Fibroblast of lung (primary cell): ENCODE results near the gene CACNA1A. TPM values are rescaled to one million over a fixed set of nuclear protein-coding genes. Genes with fewer than 3 reads are reported as not detected.

Experiments used
- DNase-seq, 2 donors: peaks; one replicate each; pipeline versions ENCODE4 v3.0.0 to v3.0.0-alpha.2; 2010; ENCODE audit warnings: low read depth in 2 of 2
- H2AFZ ChIP-seq: 2 replicates; pipeline ENCODE4 v1.5.1; 2012; ENCODE audit warnings: low read length, control low read depth, inconsistent platforms
- H3K27ac ChIP-seq: 2 replicates; pipeline ENCODE4 v1.5.1; 2011; ENCODE audit warnings: low read length, control low read depth; ENCODE audit not compliant: insufficient read depth
- H3K27me3 ChIP-seq: 2 replicates; pipeline ENCODE4 v1.5.1; 2011; ENCODE audit warnings: mild to moderate bottlenecking, low read length; ENCODE audit not compliant: control insufficient read depth, insufficient read depth
- H3K36me3 ChIP-seq: 2 replicates; pipeline ENCODE4 v1.5.1; 2011; ENCODE audit warnings: low read length; ENCODE audit not compliant: control insufficient read depth, insufficient read depth
- H3K4me1 ChIP-seq: 2 replicates; pipeline ENCODE4 v1.5.1; 2011; ENCODE audit warnings: low read length; ENCODE audit not compliant: control insufficient read depth, insufficient read depth; ENCODE audit errors: extremely low read depth
- H3K4me2 ChIP-seq: 2 replicates; pipeline ENCODE4 v1.5.1; 2011; ENCODE audit warnings: low read length, control low read depth; ENCODE audit not compliant: insufficient read depth; ENCODE audit errors: extremely low read depth
- H3K4me3 ChIP-seq, 4 experiments: fragments of 200-600 bp in 1 of 4; sonication (generic) in 1 of 4; replicated peaks in 1 of 4; 2 replicates each; pipeline ENCODE4 v1.5.1; 2011 to 2016; ENCODE audit warnings: low read length in 4 of 4, low read depth in 3 of 4, mild to moderate bottlenecking in 3 of 4, control low read depth in 2 of 4, inconsistent platforms in 1 of 4, mixed read lengths in 1 of 4; ENCODE audit not compliant: insufficient read depth in 1 of 4; ENCODE audit errors: control extremely low read depth in 1 of 4
- H3K79me2 ChIP-seq: 2 replicates; pipeline ENCODE4 v1.5.1; 2012; ENCODE audit warnings: mild to moderate bottlenecking, low read length, inconsistent platforms; ENCODE audit not compliant: control insufficient read depth, insufficient read depth
- H3K9ac ChIP-seq: 2 replicates; pipeline ENCODE4 v1.5.1; 2011; ENCODE audit warnings: mild to moderate bottlenecking, low read length, control low read depth; ENCODE audit not compliant: insufficient read depth
- H3K9me3 ChIP-seq: 2 replicates; pipeline ENCODE4 v1.5.1; 2012; ENCODE audit warnings: low read depth, low read length; ENCODE audit not compliant: control insufficient read depth, insufficient read depth
- H4K20me1 ChIP-seq: 2 replicates; pipeline ENCODE4 v1.5.1; 2011; ENCODE audit warnings: low read length; ENCODE audit not compliant: control insufficient read depth, insufficient read depth; ENCODE audit errors: extremely low read depth
- EZH2 ChIP-seq: IDR thresholded peaks from 2 replicates; pipeline ENCODE4 v1.5.1; 2012; ENCODE audit warnings: low read length, control low read depth, mild to moderate bottlenecking; ENCODE audit errors: missing control alignments
- polyA plus RNA-seq, 2 donors: library from polyadenylated mRNA; depleted of rRNA in 1 of 2; stranded (reverse) in 1 of 2; unstranded in 1 of 2; fragments of >200 nt; gene quantifications; 2 replicates each; pipeline ENCODE4 v1.2.1, GENCODE V29; 2011 to 2012; ENCODE audit warnings: missing spikeins in 1 of 2
- total RNA-seq: library from RNA; depleted of rRNA; stranded (reverse); fragments of >200 nt; gene quantifications from 2 replicates; pipeline ENCODE4 v1.2.1, GENCODE V29; 2014
- TF ChIP-seq, protein P1 (sequence below), 2 donors: IDR thresholded peaks in 1 of 2; conservative IDR thresholded peaks in 1 of 2; 1 replicate in 1 of 2; 2 replicates in 1 of 2; pipeline ENCODE4 v1.5.1; 2011 to 2012; ENCODE audit warnings: low read length in 2 of 2, control low read depth in 1 of 2, inconsistent platforms in 1 of 2, low read depth in 1 of 2, mild to moderate bottlenecking in 1 of 2

The CACNA1A gene
- total and polyA plus RNA-seq, 2 donors (not counting 1 experiment from before 2014, with no cell fraction given): 0.96 to 9.7 TPM

DNA sequence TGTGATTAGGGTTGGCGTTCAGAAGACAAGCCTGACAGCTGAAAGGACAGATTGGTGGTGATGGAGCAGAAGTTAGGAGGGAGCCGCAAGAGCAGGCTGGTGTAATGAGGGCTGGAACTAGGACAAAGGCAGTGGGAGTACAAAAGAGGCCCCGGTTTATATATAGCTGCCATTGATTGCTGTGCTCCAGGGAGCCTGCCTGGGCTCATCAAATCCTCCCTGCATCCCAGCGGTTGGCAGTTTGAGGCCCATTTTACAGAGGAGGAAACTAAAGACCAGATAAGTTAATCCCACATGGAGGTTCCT, 123.7 kb downstream of the CACNA1A start:
- TF ChIP-seq EZH2: no peak
- TF ChIP-seq, protein P1, sequence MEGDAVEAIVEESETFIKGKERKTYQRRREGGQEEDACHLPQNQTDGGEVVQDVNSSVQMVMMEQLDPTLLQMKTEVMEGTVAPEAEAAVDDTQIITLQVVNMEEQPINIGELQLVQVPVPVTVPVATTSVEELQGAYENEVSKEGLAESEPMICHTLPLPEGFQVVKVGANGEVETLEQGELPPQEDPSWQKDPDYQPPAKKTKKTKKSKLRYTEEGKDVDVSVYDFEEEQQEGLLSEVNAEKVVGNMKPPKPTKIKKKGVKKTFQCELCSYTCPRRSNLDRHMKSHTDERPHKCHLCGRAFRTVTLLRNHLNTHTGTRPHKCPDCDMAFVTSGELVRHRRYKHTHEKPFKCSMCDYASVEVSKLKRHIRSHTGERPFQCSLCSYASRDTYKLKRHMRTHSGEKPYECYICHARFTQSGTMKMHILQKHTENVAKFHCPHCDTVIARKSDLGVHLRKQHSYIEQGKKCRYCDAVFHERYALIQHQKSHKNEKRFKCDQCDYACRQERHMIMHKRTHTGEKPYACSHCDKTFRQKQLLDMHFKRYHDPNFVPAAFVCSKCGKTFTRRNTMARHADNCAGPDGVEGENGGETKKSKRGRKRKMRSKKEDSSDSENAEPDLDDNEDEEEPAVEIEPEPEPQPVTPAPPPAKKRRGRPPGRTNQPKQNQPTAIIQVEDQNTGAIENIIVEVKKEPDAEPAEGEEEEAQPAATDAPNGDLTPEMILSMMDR (conservative IDR thresholded peaks at IDR 0.05 in 1 of 2, IDR thresholded peaks at IDR 0.05 in 1 of 2; ENCODE audit: low read depth in 1 of 2, low read length in 2 of 2): no peak
- H4K20me1 ChIP-seq: no peaks in the 10 kb centered on the region
- no peak for DNase-seq
- no peaks in the 10 kb centered on the region for H3K9me3 ChIP-seq
- no peak overlapping the region for H3K9ac ChIP-seq
- no peaks in the 10 kb centered on the region for H3K79me2 ChIP-seq
- H3K4me1 ChIP-seq: no peaks in the 10 kb centered on the region
- no peaks in the 10 kb centered on the region for H3K36me3 ChIP-seq
- H3K27ac ChIP-seq: no peak overlapping the region
- no peak overlapping the region for H3K4me3 ChIP-seq
- peaks cover 2% of the 10 kb centered on the region for H3K27me3 ChIP-seq
- H2AFZ ChIP-seq: no peak overlapping the region
- H3K4me2 ChIP-seq: no peak overlapping the region

DNA sequence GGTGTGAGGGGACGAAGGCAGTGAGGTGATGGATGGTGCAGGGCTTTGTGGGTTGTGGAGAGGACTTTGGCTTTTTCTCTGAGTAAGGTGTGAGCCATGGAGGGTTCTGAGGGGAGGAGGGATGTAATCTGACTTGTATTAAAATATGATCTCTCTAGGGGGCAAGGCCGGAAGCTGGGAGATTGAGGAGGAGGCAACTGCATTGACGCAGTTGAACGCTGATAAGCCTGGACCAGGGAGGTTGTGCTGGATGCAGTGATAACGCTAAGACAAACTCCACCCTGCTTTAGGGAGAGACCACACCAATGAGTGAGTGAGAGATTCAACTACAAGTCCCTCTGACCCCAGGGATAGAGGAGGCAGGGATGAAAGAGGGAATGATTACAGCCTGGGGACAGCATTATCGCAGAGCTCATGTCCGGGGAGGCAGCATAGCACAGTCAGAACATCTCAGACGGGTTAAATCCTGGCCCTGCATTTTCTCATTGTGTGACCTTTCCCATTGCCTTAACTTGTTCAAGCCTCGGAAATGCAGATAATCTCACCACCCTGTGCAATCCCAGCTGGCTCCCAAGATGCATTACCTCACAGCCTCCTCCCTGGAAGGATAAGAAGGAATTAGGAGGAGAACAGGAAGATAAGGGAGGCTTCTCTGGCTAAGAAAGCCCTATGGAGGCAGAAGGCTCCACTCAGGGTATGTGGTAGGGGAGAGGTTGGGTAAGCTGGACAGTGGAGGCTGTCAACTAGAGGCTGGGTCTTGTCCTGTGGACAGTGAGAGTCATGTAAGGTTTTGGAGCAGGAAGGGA, 124.2 kb downstream of the CACNA1A start:
- H3K4me1 ChIP-seq: no peaks in the 10 kb centered on the region
- no peaks in the 10 kb centered on the region for H4K20me1 ChIP-seq
- no peak overlapping the region for H3K27ac ChIP-seq
- no peaks in the 10 kb centered on the region for H3K9me3 ChIP-seq
- TF ChIP-seq, protein P1 (conservative IDR thresholded peaks at IDR 0.05 in 1 of 2, IDR thresholded peaks at IDR 0.05 in 1 of 2; ENCODE audit: low read depth in 1 of 2, low read length in 2 of 2): no peak
- TF ChIP-seq EZH2: no peak
- no peak overlapping the region for H3K4me3 ChIP-seq
- H3K9ac ChIP-seq: no peak overlapping the region
- no peak overlapping the region for H2AFZ ChIP-seq
- H3K27me3 ChIP-seq: no peaks in the 10 kb centered on the region
- H3K36me3 ChIP-seq: no peaks in the 10 kb centered on the region
- H3K4me2 ChIP-seq: no peak overlapping the region
- H3K79me2 ChIP-seq: no peaks in the 10 kb centered on the region
- DNase-seq: no peak

DNA sequence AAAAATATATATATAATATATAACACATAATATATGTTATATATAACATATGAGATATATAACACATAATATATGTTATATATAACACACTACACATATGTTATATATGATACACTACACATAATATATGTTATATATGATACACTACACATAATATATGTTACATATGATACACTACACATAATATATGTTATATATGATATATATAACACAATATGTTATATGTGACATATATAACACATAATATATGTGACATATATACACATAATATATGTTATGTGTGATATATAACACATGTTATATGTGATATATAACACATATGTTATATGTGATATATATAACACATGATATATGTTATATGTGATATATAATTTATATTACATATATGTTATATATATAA, 129.7 kb downstream of the CACNA1A start:
- H3K9me3 ChIP-seq: no peaks in the 10 kb centered on the region
- no peaks in the 10 kb centered on the region for H3K27me3 ChIP-seq
- H3K4me2 ChIP-seq: no peak overlapping the region
- H3K27ac ChIP-seq: no peak overlapping the region
- H4K20me1 ChIP-seq: no peaks in the 10 kb centered on the region
- no peaks in the 10 kb centered on the region for H3K36me3 ChIP-seq
- H3K9ac ChIP-seq: no peak overlapping the region
- H3K4me1 ChIP-seq: no peaks in the 10 kb centered on the region
- H3K4me3 ChIP-seq: no peak overlapping the region
- H2AFZ ChIP-seq: no peak overlapping the region
- no peaks in the 10 kb centered on the region for H3K79me2 ChIP-seq
- TF ChIP-seq, protein P1 (conservative IDR thresholded peaks at IDR 0.05 in 1 of 2, IDR thresholded peaks at IDR 0.05 in 1 of 2; ENCODE audit: low read depth in 1 of 2, low read length in 2 of 2): no peak
- DNase-seq: no peak
